ENCODE results near the gene CLSTN1. TPM values are rescaled to one million over a fixed set of nuclear protein-coding genes. Genes with fewer than 3 reads are reported as not detected.
A peak's percentile ranks its signal among the peaks of the same experiment; 100 is the strongest.

CLSTN1 gene
- total RNA-seq, 1 donor from 2014 or later, result 48.6 TPM

DNA sequence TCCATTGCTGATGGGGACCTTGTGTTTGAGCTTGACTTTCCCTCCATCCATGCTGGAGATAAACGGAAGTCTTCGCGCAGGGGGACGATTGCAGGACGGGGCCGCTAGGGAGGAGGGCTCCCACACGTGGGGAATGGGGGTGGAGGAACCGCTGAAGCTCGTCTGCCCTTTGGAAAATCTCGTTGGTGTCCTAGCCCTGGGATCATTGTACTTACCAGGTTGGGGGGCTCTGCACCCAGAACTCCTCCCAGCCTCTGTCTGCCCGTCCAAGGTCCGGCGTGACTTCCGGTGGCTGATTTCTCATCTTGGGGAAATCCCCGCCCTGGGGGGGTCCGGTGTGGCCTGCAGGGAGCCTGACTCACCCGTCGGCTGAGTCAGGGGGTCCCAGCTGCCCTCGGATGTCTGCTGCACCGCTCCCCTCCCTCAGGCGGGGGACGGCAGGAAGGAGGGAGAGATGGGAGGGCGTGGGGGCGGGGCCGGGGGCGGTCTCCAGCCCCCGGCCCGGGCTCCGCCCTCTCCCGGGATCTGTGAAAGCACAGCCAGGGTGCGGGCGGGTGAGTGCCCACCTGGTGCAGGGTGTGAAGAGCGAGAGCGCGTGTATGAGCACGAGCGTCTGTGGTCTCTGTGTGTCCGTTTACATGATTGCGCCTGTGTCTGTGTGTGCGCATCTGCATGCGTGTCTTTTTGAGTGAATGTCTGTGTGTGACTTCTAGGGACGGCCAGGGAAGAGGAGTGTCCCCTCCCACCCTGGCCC, 136.5 kb downstream of the CLSTN1 start:
- peak; percentile 36 to 74 for DNase-seq (ENCODE audit: low read depth in 2 of 2)

DNA sequence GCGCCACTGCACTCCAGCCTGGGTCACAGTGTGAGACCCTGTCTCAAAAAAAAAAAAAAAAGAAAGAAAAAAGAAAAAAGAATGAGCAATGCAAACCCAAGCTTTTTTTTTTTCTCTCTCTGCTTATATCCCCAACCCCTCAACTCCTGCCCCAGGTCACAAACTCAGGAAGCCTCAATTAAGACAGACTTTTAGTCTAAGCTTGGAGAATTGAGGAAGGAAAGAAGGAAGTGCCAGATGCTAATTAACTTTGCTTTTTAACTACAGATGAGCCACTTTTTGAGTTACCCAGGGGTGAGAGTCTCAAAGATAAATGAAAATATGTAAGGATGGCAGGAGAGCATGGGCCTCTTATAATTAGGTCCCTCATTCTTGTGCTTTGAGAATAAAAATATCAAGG, 139.0 kb downstream of the CLSTN1 start:
- no peak for DNase-seq (ENCODE audit: low read depth in 2 of 2)

GRCh38 chr1:9680828-9681227, 142.9 kb downstream of the CLSTN1 start:
- no peak for DNase-seq (ENCODE audit: low read depth in 2 of 2)

DNA sequence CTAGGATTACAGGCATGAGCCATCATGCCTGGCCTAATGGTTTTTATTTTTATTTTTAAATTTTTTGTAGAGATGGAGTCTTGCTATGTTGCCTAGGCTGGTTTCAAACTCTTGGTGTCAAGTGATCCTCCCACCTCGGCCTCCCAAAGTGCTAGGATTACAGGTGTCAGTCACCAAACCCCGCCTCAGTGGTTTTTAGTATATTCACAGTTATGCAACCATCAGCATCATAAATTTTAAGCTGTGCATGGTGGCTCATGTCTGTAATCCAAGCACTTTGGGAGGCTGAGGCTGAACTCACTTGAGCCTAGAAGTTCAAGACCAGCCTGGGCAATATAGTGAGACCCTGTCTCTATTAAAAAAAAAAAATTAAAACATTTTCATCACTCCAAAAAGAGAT, 143.7 kb downstream of the CLSTN1 start:
- no peak for DNase-seq (ENCODE audit: low read depth in 2 of 2)

Other genes starting within 250 kb of the CLSTN1 start
- gene TMEM201, start 235.1 kb downstream of the CLSTN1 start, total RNA-seq, result 2.0 and 3.6 TPM in 2 replicates
- gene PIK3CD, start 172.2 kb downstream of the CLSTN1 start, total RNA-seq, result 2.4 and 2.8 TPM in 2 replicates
- gene CTNNBIP1, start 86.3 kb upstream of the CLSTN1 start, total RNA-seq, result 23.4 and 35.3 TPM in 2 replicates
- 14.6 and 18.3 TPM in 2 replicates for gene LZIC, start 119.4 kb upstream of the CLSTN1 start, total RNA-seq
- 9.6 and 13.3 TPM in 2 replicates for gene NMNAT1, start 119.5 kb upstream of the CLSTN1 start, total RNA-seq
- gene RBP7, start 173.3 kb upstream of the CLSTN1 start, total RNA-seq, result 0.22 TPM in 1 of 2 replicates, not detected in the other
- 12.7 and 13.7 TPM in 2 replicates for gene UBE4B, start 209.0 kb upstream of the CLSTN1 start, total RNA-seq